LNCaP clone FGC (cell line): ENCODE data around the gene KRTAP5-9.

Experiments used
- DNase-seq: peaks from one replicate; pipeline ENCODE4 v3.0.0-alpha.2; 2011; ENCODE audit warnings: low read depth
- H3K4me3 ChIP-seq: 2 replicates; pipeline ENCODE4 v1.5.1; 2011; ENCODE audit warnings: mild to moderate bottlenecking, low read depth, low read length, control low read depth
- CTCF ChIP-seq: IDR thresholded peaks from 2 replicates; pipeline ENCODE4 v1.5.1; 2012; ENCODE audit warnings: mild to moderate bottlenecking; ENCODE audit not compliant: control insufficient read depth, insufficient read depth; ENCODE audit errors: extremely low read depth

Gene KRTAP5-9, protein sequence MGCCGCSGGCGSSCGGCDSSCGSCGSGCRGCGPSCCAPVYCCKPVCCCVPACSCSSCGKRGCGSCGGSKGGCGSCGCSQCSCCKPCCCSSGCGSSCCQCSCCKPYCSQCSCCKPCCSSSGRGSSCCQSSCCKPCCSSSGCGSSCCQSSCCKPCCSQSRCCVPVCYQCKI

GRCh38 chr11:71548120-71548519 lies at the start of gene KRTAP5-9:
TSS of gene KRTAP5-9 (plus strand) at chr11:71548420. CDS start at chr11:71548658, 238 bp downstream.
- DNase-seq, result no peak
- no peak for TF ChIP-seq CTCF
- H3K4me3 ChIP-seq, result no peak within 1 kb of the TSS

DNA sequence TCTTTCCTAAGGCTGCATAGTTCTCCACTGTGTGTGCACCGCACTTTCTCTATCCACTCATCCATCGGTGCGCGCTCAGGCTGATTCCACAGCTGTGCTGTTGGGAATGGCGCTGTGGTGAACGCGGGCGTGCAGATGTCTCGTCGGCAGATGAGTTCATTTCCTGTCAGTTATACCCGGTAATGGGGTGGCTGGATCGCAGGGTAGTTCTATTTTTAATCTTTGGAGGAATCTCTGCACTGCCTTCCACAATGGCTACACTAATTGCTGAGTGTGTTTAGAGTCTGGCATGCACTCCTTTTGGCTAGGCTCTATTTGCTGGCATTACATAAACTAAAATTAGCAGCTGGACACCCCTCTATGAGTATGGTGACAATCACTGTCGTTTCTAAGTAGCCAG lies 49.1 kb upstream of the KRTAP5-9 start:
- TF ChIP-seq CTCF, result no peak
- H3K4me3 ChIP-seq, result no peak overlapping the region
- DNase-seq, result no peak

GRCh38 chr11:71499546-71499945 lies 48.7 kb upstream of the KRTAP5-9 start:
- no peak overlapping the region for H3K4me3 ChIP-seq
- TF ChIP-seq CTCF, result no peak
- no peak for DNase-seq

- no peak for TF ChIP-seq CTCF
- H3K4me3 ChIP-seq, result no peak overlapping the region
- no peak for DNase-seq
These were observed 47.6 kb upstream of the KRTAP5-9 start for GRCh38 chr11:71500601-71501021.

DNA sequence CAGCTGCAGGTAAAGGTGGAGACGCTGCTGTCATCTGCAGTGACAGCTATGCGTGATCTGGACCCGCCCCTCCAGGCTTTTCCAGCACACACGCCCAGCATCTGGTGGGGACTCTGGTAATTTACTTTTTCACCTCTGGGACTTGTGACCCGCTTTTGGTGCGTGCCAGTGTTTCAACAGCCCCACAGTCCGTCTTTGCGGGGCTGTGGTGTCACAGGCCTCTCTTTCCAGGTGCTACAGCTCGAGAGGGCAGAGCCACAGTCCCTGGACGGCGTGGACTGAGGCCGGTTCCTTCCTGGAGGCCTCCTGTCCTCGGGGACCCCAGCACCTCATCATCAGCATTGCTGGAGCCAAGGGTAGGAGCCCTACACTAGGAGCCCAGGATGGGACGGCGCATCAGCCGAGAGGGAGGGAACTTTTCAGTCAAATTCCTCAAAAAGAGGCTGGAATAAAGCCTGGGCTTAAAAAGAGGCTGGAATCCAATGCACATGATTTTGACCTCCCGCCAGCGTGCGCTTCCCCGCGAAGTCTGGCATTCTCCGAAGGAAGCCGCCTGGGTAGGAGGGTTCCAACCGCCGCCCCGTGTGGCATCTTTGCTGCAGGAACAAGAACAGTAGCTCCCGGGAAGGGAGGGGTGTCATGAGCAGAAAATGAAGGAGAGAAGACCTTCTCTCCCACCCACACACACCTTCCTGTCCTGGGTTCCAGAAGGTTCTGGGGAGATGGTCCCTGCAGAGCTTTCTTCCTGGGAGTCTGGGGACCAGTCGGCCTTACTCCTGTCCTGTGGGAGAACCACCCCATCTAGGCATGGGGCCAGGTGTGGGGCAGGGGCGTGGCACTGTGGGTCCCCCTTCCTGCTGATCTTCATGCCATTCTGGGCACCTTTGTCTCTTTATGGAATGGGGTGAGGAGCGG lies 46.9 kb upstream of the KRTAP5-9 start:
- TF ChIP-seq CTCF, result no peak
- no peak for DNase-seq
- no peak overlapping the region for H3K4me3 ChIP-seq

GRCh38 chr11:71502026-71502425 lies 46.2 kb upstream of the KRTAP5-9 start:
- TF ChIP-seq CTCF, result no peak
- no peak for DNase-seq
- no peak overlapping the region for H3K4me3 ChIP-seq
